AML-193 (cell line): ENCODE data around the gene SEZ6L.

Experiments
- DNase-seq, 2 experiments: peaks; one replicate each; lab custom pipeline; 2025; lab: John Stamatoyannopoulos, UW

The SEZ6L gene

GRCh38 chr22:26429458-26430286 is 260.4 kb downstream of the SEZ6L start:
- no peak for DNase-seq

- DNase-seq, result no peak
These were observed 261.3 kb downstream of the SEZ6L start for GRCh38 chr22:26430600-26430999.

- DNase-seq, result no peak
These were observed 262.2 kb downstream of the SEZ6L start for GRCh38 chr22:26431261-26431995.

- peak; percentile 91 for DNase-seq
These were observed 263.5 kb downstream of the SEZ6L start for GRCh38 chr22:26432619-26433311.
